NCI-H1694 (cell line): ENCODE results near the gene ADAMTSL5.
"Not testable (repeated sequence)": the region's sequence is repeated elsewhere in the genome, so short reads cannot be mapped to it uniquely, and the experiment has no call there.

Source experiments
- DNase-seq: peaks from one replicate; lab custom pipeline; 2025; lab: John Stamatoyannopoulos, UW

ADAMTSL5 gene

DNA sequence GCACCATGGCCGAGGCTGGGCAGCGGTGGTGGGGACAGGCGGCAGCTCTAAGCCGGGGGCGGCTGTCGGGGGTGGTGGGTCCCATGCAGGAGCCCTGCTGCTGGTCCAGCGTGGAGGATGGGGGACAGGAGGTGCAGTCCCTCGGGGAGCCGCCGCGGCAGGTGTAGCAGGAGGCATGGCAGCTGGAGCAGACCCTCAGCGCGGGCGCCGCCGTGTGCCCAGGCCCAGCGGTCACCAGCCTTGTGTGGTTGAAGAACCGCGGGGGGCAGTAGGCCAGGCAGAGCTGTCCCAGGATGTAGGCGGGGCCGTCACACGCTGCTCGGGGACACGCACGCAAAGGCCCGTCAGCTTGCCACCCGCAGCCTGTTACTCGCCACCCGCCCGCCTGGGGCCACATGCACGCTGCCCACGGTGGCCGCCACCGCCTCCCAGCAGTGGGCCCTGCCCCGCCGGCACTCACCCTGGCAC is 30.9 kb downstream of the ADAMTSL5 start:
- no peak for DNase-seq

DNA sequence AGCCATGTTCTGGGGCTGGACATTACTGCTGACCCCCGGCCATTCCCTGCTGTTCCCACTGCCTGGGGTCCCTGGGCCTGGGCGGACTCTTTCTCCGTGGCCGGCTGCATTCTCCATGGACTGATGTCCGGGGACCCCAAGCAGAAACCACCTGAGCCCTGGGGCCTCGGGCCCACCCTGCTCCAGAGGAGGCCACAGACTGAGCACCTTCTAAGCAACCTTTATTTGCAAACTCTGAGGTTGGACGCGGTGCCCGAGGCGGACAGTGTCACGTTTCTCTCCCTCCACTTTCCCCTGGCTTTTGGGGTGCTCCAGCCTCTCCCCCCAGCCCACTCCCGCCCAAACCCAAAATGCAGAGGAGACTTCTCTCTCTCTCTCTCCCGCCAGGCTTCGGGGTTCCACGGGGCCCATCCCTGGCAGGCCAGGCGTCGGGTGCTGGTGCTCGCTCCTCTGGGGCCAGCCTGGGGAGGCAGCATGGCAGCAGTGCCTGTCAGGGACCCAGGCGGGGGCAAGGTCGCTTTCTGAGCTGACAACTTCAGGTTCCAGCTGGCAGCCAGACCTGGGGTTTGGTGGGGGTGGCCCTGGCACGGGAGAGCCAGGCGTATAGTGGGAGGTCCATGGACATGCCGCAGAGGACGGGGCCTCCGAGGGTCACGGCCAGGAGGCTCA is 31.5 kb downstream of the ADAMTSL5 start:
- DNase-seq = no peak

DNA sequence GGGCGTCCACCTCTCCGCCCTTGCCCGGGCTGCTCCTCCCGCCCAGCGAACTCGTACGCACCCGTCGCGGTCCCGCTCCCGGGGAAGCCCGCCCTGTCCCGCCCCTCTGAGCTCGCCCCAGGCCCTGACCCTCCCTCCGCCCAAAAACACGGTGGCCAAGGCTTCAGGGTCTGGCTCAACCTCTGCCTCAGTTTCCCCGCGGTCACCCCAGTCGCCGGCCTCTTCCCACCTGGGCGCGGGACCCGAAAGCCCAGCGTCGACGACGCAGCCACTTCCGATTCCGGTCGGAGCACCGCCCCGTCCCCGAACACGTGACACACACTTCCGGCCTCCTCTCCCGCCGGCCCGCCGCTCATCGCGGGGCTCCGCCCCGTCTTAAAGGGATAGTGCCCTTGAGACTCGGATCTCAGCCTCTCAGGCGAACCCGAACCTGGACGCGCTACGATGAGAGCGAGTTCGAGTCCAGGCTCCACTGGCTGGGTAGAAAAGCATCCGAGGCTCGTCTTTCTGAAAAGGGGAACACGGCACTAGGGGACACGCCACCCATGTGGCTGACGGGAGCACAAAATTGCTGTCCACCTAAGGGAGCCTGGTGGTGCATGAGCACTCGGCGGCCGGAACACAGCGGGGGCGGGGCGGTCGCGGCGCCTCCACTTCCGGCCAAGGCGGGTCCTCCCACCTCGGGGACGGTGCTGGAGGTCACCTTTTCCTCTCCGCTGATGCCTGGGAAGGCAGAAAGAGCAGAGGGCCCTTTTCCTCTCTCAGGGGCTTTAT is 33.7 kb downstream of the ADAMTSL5 start, which contains the start of gene C19orf25:
Gene C19orf25 (minus strand): TSS at position 282 of the 774 bp plus-strand sequence. CDS start 312 bp downstream, outside the sequence.
- peak; percentile 80 for DNase-seq

DNA sequence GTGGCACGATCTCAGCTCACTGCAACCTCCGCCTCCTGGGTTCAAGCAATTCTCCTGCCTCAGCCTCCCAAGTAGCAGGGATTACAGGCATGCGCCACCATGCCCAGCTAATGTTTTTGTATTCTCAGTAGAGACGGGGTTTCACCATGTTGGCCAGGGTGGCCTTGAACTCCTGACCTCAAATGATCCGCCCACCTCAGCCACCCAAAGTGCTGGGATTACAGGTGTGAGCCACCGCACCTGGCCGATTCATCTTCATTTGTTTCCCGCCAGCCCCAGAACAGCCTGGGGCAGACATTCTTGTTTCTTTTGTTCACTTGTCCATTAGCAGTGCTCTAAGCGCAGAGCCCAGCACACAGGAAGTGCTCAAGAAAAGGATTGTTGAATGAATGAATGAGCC is 35.8 kb downstream of the ADAMTSL5 start:
- DNase-seq = not testable (repeated sequence)

DNA sequence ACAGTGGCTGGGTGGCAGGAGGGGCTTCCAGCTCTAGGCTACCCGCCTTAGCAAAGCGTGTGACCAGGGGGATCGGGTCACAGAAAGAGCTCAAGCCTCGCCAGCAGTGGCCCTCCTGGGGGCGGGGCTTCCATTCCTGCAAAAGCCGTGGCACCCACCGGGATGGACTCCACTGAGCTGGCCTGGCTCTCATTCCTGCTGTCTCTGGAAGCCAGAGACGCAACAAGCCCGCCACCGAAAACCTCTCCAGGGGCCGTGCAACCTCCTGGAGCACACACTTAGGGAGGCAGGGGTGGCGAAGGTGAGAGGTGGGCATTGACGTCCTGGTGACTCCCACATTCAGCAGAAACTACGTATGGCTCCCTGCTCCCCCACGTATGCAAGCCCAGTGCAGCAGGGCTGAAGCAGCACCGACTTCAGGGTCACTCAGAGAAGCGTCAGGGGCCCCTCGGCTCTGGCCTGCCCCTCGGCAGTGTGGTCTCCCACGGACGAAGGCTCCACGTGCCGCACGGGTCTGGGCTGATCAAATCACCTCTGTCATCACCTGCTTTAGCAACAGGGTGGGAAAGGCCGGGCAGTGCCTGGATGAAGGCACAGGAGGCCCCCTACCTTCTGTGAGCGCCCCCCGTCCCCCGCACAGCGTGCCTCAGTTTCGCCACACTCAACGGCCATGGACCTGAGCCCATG is 36.9 kb downstream of the ADAMTSL5 start:
- DNase-seq = no peak

DNA sequence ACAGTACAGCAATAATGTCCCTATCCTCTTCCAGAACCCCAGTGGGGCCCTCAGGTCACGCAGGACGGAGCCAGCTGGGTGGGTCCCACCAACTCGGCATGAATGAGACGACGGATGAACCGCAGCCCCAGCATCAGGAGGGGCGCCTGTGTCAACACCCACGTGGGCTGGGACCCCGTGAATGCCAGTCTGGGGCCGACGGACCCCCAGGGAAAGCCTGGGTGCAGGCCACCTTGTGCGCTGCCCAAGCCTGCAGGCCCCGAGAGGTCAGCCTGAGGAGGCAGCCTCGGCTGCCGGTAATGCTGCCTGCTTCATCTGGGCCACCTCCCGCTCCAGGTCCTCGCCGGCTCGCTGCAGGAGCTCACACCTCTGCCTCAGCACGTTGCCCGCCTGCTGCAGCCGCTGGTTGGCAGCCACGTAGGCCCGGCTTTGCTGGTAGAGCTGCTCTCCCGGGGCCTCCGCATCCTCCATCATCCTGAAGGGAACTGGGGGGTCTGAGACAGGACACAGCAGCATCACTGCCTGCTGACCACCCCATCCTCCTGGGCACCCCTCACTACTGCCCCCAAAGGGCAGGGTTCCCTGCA is 38.0 kb downstream of the ADAMTSL5 start:
- no peak for DNase-seq

DNA sequence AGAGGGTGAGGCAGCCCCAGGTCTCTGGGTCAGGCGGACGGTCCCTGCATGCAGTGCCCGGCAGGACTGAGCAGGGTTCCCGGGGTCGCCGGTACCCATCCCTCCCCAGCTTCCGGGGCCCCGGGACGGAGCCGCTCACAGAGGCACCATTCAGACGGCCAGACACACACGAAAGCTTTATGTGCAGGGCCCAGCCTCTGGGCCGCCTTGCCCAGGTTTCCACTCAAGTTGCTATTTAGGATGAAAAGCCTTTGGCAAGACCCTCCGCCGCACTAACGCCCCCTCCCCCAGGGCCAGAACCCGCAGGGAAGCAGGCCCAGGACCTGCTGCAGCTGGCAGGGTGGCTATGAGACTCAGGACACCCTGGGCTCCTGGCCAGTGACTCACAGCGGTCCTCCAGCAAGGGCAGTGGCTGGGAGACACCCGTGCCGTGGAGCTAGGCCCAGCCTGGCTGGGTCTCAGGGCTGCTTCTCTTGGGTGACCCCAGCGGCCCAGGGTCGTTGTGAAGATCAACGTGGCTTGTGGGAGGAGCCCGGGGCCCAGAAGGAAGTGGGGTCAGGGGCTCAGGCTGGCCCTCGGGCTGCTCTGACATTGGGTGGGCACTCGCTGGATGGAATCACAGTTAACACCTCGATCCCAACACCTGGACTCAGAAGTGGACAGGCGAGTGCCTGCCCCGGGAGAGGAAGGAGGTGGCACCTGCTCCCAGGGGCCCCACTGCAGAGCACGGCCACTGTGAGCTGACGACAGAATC is 38.6 kb downstream of the ADAMTSL5 start:
- DNase-seq = no peak

DNA sequence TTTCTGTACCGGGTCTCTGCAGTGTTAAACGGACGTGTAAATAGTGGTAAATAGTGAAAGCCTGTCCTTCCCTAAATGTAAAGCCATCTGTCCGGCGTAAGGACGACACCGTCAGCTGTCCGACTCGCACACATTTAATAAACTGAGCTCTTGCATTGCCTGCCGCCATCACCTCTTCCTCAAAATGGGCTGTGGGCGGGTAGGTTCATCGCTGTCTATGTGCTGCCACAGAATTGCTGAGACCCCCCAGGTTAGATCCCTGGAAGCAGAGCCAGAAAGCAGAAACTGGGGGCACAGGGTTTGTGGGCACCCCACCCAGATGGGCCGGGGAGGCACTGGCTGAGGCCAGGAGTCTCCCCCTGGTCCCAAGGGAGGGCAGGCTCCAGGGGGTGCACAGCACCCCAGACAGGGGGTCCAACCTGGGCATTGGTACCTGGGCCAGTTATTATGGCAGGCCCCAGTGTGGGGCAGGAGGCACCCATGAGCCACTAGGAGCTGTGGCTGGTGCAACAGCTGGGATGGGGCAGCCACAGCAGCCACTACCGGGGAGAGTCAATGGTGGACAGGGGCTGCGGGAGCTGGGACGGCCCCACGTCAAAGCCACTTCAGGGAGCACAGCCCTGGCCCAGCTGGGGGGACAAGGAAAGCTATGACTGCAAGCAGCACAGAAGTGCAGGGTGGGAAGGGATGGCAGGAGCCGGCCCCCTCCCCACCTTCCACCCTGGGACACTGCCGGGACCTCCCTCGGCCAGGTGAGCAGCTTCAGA is 39.6 kb downstream of the ADAMTSL5 start:
- DNase-seq = no peak

DNA sequence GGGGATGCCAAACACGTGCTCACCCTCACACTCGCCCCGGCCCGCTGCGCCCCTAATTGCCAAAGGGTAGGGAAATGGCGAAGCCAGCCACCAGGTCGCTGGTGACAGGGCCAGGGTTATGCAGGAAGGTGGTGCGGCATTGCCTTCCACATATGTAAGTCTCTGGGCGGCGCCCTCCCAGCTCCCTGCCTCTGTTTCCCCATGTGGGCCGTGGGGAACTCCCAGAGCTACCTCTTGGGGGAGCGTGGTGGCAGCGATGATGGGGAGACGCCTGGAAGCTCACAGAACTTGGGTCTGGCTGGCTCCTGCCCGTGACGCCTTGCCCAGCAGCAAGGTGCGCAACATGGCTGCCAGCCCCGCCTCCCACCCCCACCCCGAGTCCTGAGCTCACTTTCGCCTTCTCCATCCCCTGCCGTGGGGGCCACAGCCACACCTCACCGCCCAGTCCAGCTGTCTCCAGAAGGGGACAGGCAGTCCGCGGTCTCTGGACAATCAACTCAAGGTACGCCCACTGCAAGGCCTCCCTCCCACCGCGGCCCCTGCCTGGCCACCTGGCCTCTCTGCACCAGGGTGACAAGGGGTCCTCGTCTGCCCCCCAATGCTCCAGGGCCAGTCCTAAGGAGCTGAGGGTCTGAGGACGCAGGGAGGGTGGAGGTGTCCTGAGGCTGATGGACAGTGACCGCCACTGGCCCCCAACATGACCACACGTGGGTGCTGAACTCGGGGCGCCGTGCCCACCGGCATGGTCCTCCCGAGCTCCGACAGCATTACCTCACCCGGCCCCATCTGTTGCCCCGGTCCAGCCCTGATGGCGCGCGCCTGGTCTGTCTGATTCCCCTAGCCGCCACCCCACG is 40.4 kb downstream of the ADAMTSL5 start:
- no peak for DNase-seq

DNA sequence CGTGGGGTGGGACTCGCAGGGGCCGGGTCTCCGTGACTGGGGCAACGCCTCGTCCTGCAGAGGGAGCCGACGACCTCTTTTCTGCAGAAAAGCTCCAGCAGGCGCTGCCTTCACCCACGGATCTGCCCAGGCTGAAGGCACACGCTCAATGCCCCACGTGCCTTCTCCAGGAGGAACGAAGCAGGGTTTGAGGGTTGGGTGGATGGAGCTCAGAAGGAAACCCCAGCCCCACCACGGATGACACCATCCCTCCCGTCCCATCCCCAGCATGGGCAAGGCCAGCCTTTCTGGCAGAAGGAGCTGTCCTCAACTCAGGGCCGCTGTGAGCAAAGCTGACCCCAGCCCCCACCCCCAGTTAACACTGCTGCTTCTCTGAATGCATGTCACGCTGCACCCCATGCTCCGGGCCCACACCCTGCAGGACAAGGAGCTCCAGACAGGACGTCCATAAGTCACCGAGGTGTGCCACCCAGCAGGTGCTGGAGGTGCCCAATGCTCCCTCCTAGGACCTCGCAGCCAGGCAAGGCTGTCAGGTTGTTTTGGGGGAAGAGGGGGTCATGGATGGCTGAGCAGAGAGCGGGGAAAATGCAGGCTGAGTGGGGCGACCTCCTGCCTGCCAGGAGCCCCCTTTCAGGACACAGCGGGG is 41.2 kb downstream of the ADAMTSL5 start:
- no peak for DNase-seq

DNA sequence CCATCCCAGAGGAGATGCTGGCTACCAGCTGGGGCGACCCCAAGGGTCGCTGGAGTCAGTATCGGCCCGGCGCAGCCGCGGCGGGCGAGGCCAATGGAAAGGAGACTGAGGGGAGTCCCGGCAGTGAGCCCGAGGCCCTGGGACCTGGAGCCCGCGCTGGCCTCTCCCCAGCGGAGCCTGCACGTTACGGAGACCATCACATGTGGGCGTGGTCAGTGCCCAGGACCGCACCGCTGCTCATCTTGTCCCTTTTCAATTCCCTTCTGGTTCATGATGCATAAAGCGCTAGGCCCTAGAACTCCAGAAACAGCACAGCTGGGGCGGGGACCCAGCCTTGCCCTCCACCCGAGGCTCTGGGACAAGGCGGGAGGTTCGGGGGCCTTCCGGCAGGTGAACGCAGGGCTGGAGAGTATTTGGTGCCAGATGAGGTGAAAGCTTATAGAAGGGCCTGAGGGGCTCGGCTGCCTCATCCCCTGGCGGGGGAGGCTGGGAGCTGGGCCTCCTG is 41.8 kb downstream of the ADAMTSL5 start:
- no peak for DNase-seq

DNA sequence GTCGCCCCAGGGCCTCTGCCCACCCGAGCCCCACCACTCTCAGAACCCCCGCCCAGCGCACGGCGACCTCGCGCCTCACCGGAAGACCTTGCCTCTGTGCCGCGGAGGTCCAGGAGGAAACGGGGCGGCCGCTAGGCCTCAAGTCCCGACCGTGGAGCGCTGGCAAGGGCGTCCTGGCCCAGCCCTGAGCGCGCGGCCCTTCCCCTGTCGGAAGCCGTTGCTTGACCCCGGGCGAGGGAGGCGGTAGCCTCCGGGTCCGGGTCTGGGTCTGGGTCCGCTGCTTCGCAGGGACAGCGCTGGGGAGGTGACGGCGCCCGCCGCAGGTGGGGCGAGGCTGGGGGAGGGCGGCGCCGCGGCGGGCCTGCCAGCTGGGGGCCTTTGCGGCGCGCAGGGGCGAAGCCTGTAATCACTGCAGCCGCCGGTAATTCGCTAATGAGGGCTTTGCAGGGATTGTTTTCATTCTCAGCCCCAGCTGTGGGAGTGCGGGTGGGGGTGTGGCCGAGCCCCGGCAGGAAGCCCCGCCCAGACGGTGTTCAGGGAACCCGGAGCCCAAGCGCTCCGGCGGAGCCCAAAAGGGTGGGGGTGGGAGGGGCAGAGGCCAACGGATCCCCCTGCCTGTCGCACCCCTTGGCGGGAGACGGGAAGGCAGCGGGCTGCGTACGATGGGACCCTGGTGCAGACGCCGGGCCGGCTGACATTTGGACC is 42.4 kb downstream of the ADAMTSL5 start:
- peak; percentile 29 for DNase-seq

DNA sequence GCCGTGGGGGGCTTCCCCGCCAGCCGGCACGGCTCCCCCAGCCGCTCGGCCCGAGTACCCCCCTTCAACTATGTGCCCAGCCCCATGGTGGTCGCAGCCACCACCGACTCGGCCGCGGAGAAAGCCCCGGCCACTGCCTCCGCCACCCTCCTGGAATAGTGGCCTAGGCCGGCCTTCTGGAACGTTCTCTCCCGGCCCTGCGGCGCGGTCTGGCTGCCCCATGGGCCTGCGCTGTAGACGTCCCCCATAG is 42.8 kb downstream of the ADAMTSL5 start:
- DNase-seq = no peak

DNA sequence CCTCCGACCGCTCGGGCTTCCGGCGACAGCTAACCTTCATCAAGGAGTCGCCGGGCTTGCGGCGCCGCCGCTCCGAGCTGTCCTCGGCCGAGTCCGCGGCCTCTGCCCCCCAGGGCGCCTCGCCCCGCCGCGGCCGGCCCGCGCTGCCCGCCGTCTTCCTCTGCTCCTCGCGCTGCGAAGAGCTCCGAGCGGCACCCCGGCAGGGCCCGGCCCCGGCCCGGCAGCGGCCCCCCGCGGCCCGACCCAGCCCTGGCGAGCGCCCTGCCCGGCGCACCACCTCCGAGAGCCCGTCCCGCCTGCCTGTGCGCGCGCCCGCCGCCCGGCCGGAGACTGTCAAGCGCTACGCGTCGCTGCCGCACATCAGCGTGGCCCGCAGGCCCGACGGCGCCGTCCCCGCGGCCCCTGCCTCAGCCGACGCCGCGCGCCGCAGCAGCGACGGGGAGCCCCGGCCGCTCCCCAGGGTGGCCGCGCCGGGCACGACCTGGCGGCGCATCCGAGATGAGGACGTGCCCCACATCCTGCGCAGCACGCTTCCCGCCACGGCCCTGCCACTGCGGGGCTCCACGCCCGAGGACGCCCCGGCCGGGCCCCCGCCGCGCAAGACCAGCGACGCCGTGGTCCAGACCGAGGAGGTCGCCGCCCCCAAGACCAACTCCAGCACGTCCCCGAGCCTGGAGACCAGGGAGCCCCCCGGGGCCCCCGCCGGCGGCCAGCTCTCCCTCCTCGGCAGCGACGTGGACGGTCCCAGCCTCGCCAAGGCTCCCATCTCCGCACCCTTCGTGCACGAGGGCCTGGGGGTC is 43.4 kb downstream of the ADAMTSL5 start:
- DNase-seq = no peak

DNA sequence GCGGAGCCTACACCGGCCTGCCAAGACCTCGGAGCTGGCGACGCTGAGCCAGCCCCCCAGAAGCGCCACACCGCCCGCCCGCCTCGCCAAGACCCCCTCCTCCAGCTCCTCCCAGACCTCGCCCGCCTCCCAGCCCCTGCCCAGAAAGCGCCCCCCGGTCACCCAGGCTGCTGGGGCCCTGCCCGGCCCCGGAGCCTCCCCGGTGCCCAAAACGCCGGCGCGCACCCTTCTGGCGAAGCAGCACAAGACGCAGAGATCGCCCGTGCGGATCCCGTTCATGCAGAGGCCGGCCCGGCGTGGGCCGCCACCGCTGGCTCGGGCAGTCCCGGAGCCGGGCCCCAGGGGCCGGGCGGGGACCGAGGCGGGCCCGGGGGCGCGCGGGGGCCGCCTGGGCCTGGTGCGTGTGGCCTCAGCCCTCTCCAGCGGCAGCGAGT is 44.0 kb downstream of the ADAMTSL5 start:
- DNase-seq = no peak

DNA sequence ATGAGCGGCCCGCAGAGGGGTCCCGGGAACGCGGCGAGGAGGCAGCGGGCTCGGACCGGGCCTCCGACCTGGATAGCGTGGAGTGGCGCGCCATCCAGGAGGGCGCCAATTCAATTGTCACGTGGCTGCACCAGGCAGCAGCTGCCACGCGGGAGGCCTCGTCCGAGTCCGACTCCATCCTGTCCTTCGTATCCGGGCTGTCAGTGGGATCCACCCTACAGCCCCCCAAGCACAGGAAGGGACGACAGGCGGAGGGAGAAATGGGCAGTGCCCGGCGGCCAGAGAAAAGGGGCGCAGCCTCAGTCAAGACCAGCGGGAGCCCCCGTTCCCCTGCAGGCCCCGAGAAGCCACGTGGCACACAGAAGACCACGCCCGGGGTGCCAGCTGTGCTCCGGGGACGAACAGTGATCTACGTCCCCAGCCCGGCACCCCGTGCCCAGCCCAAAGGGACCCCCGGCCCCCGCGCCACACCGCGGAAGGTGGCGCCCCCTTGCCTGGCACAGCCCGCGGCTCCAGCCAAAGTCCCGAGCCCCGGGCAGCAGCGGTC is 44.5 kb downstream of the ADAMTSL5 start:
- no peak for DNase-seq

DNA sequence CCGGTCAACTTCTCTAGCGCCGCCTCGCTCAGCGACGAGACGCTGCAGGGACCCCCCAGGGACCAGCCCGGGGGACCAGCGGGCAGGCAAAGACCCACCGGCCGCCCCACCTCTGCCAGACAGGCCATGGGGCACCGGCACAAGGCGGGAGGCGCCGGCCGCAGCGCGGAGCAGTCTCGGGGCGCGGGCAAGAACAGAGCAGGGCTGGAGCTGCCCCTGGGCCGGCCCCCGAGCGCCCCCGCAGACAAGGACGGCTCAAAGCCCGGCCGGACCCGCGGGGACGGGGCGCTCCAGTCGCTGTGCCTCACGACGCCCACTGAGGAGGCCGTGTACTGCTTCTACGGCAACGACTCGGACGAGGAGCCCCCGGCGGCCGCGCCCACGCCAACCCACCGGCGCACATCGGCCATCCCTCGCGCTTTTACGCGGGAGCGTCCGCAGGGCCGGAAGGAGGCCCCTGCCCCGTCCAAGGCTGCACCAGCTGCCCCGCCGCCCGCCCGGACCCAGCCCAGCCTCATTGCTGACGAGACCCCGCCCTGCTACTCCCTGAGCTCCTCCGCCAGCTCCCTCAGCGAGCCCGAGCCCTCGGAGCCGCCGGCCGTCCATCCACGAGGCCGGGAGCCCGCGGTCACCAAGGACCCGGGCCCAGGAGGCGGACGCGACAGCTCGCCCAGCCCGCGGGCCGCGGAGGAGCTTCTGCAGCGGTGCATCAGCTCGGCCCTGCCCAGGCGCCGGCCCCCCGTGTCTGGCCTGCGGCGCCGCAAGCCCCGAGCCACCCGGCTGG is 45.1 kb downstream of the ADAMTSL5 start:
- DNase-seq = no peak
